GM23248 (cell line): ENCODE results near the gene STAT2. TPM values are rescaled to one million over a fixed set of nuclear protein-coding genes. Genes with fewer than 3 reads are reported as not detected.
"Not testable (repeated sequence)": the region's sequence is repeated elsewhere in the genome, so short reads cannot be mapped to it uniquely, and the experiment has no call there.

ENCODE experiments used
- DNase-seq: peaks from one replicate; pipeline ENCODE4 v3.0.0-alpha.2; 2015
- H2AFZ ChIP-seq: fragments of 200-600 bp; sonication (generic); 2 replicates; pipeline ENCODE4 v1.6.1; 2016; ENCODE audit warnings: antibody characterized with exemption
- H3F3A ChIP-seq: fragments of 200-600 bp; sonication (generic); 2 replicates; pipeline ENCODE4 v1.6.1; 2016; ENCODE audit warnings: mild to moderate bottlenecking, antibody characterized with exemption, mixed run types; ENCODE audit not compliant: insufficient read depth
- H3K27ac ChIP-seq: fragments of 200-600 bp; sonication (generic); 2 replicates; pipeline ENCODE4 v1.5.1; 2016; ENCODE audit warnings: mild to moderate bottlenecking
- H3K27me3 ChIP-seq: fragments of 200-600 bp; sonication (generic); replicated peaks from 2 replicates; pipeline ENCODE4 v1.6.1; 2016; ENCODE audit warnings: mild to moderate bottlenecking; ENCODE audit not compliant: insufficient read depth
- H3K36me3 ChIP-seq: fragments of 200-600 bp; sonication (generic); 2 replicates; pipeline ENCODE4 v1.6.1; 2016; ENCODE audit warnings: low read depth, mild to moderate bottlenecking
- H3K4me1 ChIP-seq: fragments of 200-600 bp; sonication (generic); 2 replicates; pipeline ENCODE4 v1.6.1; 2016; ENCODE audit warnings: mild to moderate bottlenecking; ENCODE audit not compliant: insufficient read depth
- H3K4me2 ChIP-seq: fragments of 200-600 bp; sonication (generic); one replicate; pipeline ENCODE4 v1.6.1; 2016; ENCODE audit warnings: mild to moderate bottlenecking; ENCODE audit not compliant: unreplicated experiment
- H3K4me3 ChIP-seq: fragments of 200-600 bp; sonication (generic); 2 replicates; pipeline ENCODE4 v1.5.1; 2016; ENCODE audit warnings: mild to moderate bottlenecking
- H3K79me2 ChIP-seq: fragments of 200-600 bp; sonication (generic); 2 replicates; pipeline ENCODE4 v1.6.1; 2016; ENCODE audit warnings: mild to moderate bottlenecking; ENCODE audit not compliant: insufficient read depth
- H3K9ac ChIP-seq: fragments of 200-600 bp; sonication (generic); 2 replicates; pipeline ENCODE4 v1.6.1; 2016; ENCODE audit warnings: mild to moderate bottlenecking
- H3K9me2 ChIP-seq: fragments of 200-600 bp; sonication (generic); 2 replicates; pipeline ENCODE4 v1.6.1; 2016; ENCODE audit warnings: mixed run types, mild to moderate bottlenecking, moderate library complexity; ENCODE audit not compliant: insufficient read depth
- H3K9me3 ChIP-seq: fragments of 200-600 bp; sonication (generic); one replicate; pipeline ENCODE4 v1.6.1; 2017; ENCODE audit warnings: low read depth
- H4K20me1 ChIP-seq: fragments of 200-600 bp; sonication (generic); 2 replicates; pipeline ENCODE4 v1.6.0; 2016; ENCODE audit not compliant: insufficient read depth
- EZH2 ChIP-seq: fragments of 200-600 bp; sonication (generic); IDR thresholded peaks from 2 replicates; pipeline ENCODE4 v1.6.1; 2018; ENCODE audit warnings: antibody characterized with exemption, mild to moderate bottlenecking; ENCODE audit not compliant: insufficient read depth, poor library complexity, severe bottlenecking
- EZH2phosphoT487 ChIP-seq: fragments of 200-600 bp; sonication (generic); IDR thresholded peaks from 2 replicates; pipeline ENCODE4 v1.6.1; 2018; ENCODE audit warnings: antibody characterized with exemption, moderate library complexity, mild to moderate bottlenecking, low read depth; ENCODE audit not compliant: insufficient read depth
- WGBS, 2 experiments: methylation state at CpG; one replicate each; pipeline ENCODE4 v1.1.6; 2015 to 2017; ENCODE audit warnings: low lambda C conversion rate in 2 of 2, low coverage in 1 of 2; ENCODE audit errors: missing lambda C conversion rate in 2 of 2; 5-methylcytosine and 5-hydroxymethylcytosine counted together
- in situ Hi-C: fragments of 300-500 bp; cut with MboI; formaldehyde crosslinking; loops from 2 replicates; pipeline ENCODE4 v1.15.0; 2020
- polyA plus RNA-seq: library from polyadenylated mRNA; unstranded; fragments of >200 nt; fragmentation: Nextera tagmentation; extraction: Ambion mirVana; gene quantifications from 2 replicates; pipeline ENCODE4 v1.2.1, GENCODE V29; 2016
- total RNA-seq: library from RNA; depleted of rRNA; stranded (reverse); fragments of >200 nt; shearing (Covaris generic); gene quantifications from 2 replicates; pipeline ENCODE4 v1.2.3, GENCODE V29; 2014; rRNA removed

The STAT2 gene
- total RNA-seq, result 208 and 220 TPM in 2 replicates
- 104 and 109 TPM in 2 replicates for polyA plus RNA-seq

DNA sequence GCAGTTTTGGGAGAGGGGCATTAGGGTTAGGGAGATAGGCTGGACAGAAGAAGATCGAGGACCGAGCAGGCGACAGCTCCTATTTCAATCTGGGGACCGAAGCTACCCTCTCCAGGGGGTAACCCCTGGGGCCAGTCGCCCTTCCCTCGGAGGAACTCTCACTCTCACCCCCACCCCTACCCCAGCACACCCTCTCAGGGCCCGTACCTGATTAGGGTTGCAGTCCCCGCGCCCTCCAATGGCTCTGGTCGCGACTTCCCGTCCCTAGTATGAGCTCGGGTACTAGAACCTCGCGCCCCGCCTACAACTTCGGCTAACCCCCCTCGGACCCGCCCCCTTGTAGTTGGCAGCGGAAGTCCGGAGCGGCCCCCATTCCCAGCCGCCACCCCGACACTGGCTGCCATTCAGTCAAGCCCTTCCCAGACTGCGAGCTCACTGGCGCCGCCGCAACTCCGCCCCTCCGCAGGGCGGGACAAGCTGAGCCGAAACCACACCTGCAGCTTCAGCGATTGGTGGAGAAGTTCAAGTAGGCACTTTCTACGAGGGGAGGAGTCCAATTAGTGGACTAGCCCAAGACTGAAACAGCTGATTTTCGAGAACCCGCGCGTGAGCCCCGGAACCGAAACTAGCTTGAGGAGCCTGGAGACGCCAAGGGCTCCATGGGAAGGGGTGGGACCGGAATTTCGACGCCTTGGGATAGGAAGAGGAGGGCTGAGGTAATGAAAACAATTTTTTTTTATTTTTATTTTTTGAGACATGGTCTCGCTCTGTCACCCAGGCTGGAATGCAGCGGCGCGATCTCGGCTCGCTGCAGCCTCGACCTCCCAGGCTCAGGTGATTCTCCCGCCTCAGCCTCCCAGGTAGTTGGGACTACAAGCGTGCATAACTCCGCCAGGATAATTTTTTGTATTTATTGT lies at the start of gene STAT2:
TSS of gene STAT2 (minus strand) at position 257 of the 917 bp plus-strand sequence. CDS start 3,536 bp downstream, outside the sequence.
- peaks cover 23% of the 10 kb centered on the region for H3K4me1 ChIP-seq
- no peaks in the 10 kb centered on the region for H3K27me3 ChIP-seq
- in situ Hi-C loops, result no loop called here
- 0 out of 2 replicates have a peak, but pooled peaks cover 5% of the 10 kb centered on the region for H4K20me1 ChIP-seq
- H3K9ac ChIP-seq, result peak within 1 kb of the TSS; percentile 93
- peak within 1 kb of the TSS; percentile 93 for H3K27ac ChIP-seq
- H3K9me2 ChIP-seq, result no peaks in the 10 kb centered on the region
- peak; percentile 100 for DNase-seq
- H2AFZ ChIP-seq, result peak within 1 kb of the TSS; percentile 95
- peak within 1 kb of the TSS; percentile 90 for H3K4me3 ChIP-seq
- H3K79me2 ChIP-seq, result peaks cover 44% of the 10 kb centered on the region
- peaks cover 18% of the 10 kb centered on the region for H3F3A ChIP-seq
- H3K4me2 ChIP-seq, result peak within 1 kb of the TSS; percentile 96
- H3K36me3 ChIP-seq, result peaks cover 11% of the 10 kb centered on the region
- WGBS, 2 experiments, result 1 to 2% methylated on average over 44 to 54 of the region's 54 CpGs
- H3K9me3 ChIP-seq, result no peaks in the 10 kb centered on the region
- TF ChIP-seq EZH2, result no peak
- TF ChIP-seq EZH2phosphoT487, result no peak

DNA sequence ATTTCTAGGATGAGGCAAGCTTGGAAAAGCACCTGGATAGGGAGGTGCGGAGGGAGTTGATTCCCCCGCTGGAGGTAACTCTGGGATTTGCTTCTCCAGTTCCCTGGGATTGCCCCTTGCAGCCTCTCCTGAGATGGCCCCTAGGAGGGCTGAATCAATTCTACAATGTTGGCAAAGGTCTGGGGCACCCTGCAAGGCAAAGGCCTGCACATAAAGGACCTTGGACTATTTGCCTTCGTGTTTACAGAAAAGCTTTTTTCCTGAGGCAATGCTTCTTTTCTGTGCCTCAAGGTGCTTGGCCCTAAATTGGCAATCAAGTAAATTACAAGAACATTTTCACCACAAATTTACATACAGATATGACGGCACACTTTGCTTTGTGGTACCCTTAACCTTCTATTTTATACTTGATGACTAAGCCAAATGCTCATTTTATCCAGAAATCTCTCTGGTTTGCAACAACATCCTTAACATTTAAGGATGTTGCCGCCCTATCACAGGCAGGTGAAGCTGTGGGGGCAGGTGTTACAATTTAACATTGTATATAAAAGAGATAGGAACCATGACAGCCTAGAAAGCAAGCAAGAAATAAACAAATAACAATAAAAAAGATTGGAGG lies 49.0 kb upstream of the STAT2 start:
- Histone ChIP-seq H3K9me3 (no peaks in the 10 kb centered on the region), H3K27ac (no peak overlapping the region), H3K36me3 (no peaks in the 10 kb centered on the region), H3K4me1 (no peaks in the 10 kb centered on the region), H4K20me1 (no peaks in the 10 kb centered on the region), H3K79me2 (no peaks in the 10 kb centered on the region), H3K4me3 (no peak overlapping the region), H3K4me2 (no peak overlapping the region), H2AFZ (no peak overlapping the region), H3K9ac (no peak overlapping the region), H3K27me3 (no peaks in the 10 kb centered on the region), H3K9me2 (no peaks in the 10 kb centered on the region), H3F3A (no peaks in the 10 kb centered on the region)
- TF ChIP-seq EZH2phosphoT487 (no peak), EZH2 (no peak)
- 84 to 87% methylated on average over 4 to 5 of the region's 5 CpGs for WGBS, 2 experiments
- no peak for DNase-seq
- in situ Hi-C loops, result no loop called here

DNA sequence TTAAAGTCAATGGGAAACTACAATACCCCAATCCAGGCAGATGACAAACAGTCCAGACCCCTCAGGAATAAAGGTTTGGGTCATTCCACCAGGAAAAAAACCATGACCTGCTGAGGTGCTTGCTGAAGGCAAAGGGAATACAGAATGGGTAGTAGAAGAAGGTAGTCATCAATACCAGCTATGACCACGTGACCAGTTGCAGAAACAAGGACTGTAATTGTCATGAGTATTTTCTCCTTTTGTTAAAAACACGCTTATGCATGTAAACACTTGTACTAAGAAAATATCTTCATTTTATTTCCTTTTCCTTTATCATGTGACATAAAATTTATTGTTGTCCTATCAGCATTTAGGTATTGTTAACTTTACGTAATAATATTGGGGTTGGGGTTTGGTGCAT lies 44.3 kb upstream of the STAT2 start:
- H3K9me2 ChIP-seq, H3K4me1 ChIP-seq, in situ Hi-C loops, H3K4me3 ChIP-seq, H3K27ac ChIP-seq, H3K27me3 ChIP-seq, H3K9me3 ChIP-seq, H4K20me1 ChIP-seq, H3F3A ChIP-seq, H3K79me2 ChIP-seq, DNase-seq, H3K36me3 ChIP-seq, H3K4me2 ChIP-seq, H2AFZ ChIP-seq, H3K9ac ChIP-seq: not testable (repeated sequence)
- WGBS, 2 experiments, result 80 to 89% methylated on average over 3 of the region's 3 CpGs

DNA sequence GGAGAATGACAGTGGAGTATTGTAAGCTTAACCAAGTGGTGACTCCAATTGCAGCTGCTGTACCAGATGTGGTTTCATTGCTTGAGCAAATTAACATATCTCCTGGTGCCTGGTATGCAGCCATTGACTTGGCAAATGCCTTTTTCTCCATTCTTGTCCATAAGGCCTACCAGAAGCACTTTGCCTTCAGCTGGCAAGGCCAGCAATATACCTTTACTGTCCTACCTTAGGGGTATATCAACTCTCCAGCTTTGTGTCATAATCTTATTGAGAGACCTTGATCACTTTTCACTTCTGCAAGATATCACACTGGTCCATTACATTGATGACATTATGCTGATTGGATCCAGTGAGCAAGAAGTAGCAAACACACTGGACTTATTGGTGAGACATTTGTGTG lies 41.7 kb upstream of the STAT2 start:
- H3K79me2 ChIP-seq, H3F3A ChIP-seq, H3K27ac ChIP-seq, H3K27me3 ChIP-seq, H2AFZ ChIP-seq, H3K4me2 ChIP-seq, H3K4me1 ChIP-seq, H3K9me3 ChIP-seq, in situ Hi-C loops, H3K9ac ChIP-seq, H4K20me1 ChIP-seq, H3K36me3 ChIP-seq, H3K9me2 ChIP-seq, DNase-seq, H3K4me3 ChIP-seq: not testable (repeated sequence)

DNA sequence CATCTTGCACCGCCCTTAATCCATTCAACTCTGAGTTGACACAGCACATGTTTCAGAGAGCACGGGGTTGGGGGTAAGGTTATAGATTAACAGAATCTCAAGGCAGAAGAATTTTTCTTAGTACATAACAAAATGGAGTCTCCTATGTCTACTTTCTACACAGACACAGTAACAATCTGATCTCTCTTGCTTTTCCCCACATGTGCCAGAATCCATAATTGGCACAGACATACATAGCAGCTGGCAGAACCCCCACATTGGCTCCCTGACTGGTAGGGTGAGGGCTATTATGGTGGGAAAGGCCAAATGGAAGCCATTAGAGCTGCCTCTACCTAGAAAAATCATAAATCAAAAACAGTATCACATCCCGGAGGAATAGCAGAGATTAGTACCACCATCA lies 41.2 kb upstream of the STAT2 start:
- 21 to 44% methylated on average over 2 of the region's 3 CpGs for WGBS, 2 experiments
- H3F3A ChIP-seq, H3K4me1 ChIP-seq, H3K4me2 ChIP-seq, H3K9me2 ChIP-seq, H3K4me3 ChIP-seq, H3K9me3 ChIP-seq, H3K36me3 ChIP-seq, H4K20me1 ChIP-seq, H3K27me3 ChIP-seq, H3K9ac ChIP-seq, in situ Hi-C loops, DNase-seq, H3K79me2 ChIP-seq, H3K27ac ChIP-seq, H2AFZ ChIP-seq: not testable (repeated sequence)

DNA sequence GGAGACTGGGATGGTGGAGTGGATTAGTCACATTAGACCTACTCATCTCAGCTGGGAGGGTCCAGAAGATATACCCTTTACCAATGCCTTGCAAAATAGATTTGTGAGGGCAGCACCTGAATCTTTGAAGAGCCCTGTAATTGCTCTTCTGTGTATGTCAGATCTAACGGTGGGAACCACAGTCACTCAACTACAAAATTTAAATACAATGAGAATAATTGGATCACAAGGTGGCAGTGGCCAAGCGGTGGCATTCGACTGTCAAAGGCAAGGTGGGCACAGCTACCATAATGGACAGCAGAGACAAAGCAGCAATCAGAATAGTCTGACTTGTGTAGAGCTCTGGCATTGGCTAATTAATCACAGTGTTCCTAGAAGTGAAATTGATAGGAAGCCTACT lies 39.6 kb upstream of the STAT2 start:
- H3F3A ChIP-seq, H3K4me3 ChIP-seq, H3K79me2 ChIP-seq, in situ Hi-C loops, H4K20me1 ChIP-seq, DNase-seq, H3K27me3 ChIP-seq, H3K9me3 ChIP-seq, H3K36me3 ChIP-seq, H3K9ac ChIP-seq, H2AFZ ChIP-seq, H3K4me2 ChIP-seq, H3K9me2 ChIP-seq, H3K4me1 ChIP-seq, H3K27ac ChIP-seq: not testable (repeated sequence)
- 57 to 58% methylated on average over 3 of the region's 3 CpGs for WGBS, 2 experiments
